Kidney tubule cell (primary cell): ENCODE measurements around the gene E4F1.

Experiments
- DNase-seq: peaks from one replicate; pipeline ENCODE4 v3.0.0-alpha.2; 2018; ENCODE audit warnings: low spot score

Gene E4F1

GRCh38 chr16:2223221-2223941, at the start of gene E4F1:
E4F1 (plus strand) TSS chr16:2223591; CDS start chr16:2223614, 23 bp downstream.
- peak; percentile 100 for DNase-seq

- no peak for DNase-seq
Measured at GRCh38 chr16:2173916-2174315, 49.5 kb upstream of the E4F1 start.

- no peak for DNase-seq
Measured at GRCh38 chr16:2174396-2175131, 48.8 kb upstream of the E4F1 start.

GRCh38 chr16:2175454-2175853, 47.9 kb upstream of the E4F1 start:
- no peak for DNase-seq

- no peak for DNase-seq
Measured at GRCh38 chr16:2176047-2176446, 47.3 kb upstream of the E4F1 start.

GRCh38 chr16:2177101-2177500, 46.3 kb upstream of the E4F1 start:
- DNase-seq = no peak

- DNase-seq = no peak
Measured at GRCh38 chr16:2177561-2177960, 45.8 kb upstream of the E4F1 start.

- no peak for DNase-seq
Measured at GRCh38 chr16:2178321-2179106, 44.9 kb upstream of the E4F1 start.

GRCh38 chr16:2179107-2179501, 44.3 kb upstream of the E4F1 start:
- no peak for DNase-seq

GRCh38 chr16:2179576-2179975, 43.8 kb upstream of the E4F1 start:
- DNase-seq = no peak

GRCh38 chr16:2180461-2180860, 42.9 kb upstream of the E4F1 start:
- DNase-seq = no peak

GRCh38 chr16:2180962-2181923, 42.1 kb upstream of the E4F1 start:
- DNase-seq = no peak

GRCh38 chr16:2181952-2182351, 41.4 kb upstream of the E4F1 start:
- no peak for DNase-seq

GRCh38 chr16:2183671-2184070, 39.7 kb upstream of the E4F1 start:
- peak; percentile 14 for DNase-seq

- no peak for DNase-seq
Measured at GRCh38 chr16:2184346-2184745, 39.0 kb upstream of the E4F1 start.

GRCh38 chr16:2184962-2185361, 38.4 kb upstream of the E4F1 start:
- no peak for DNase-seq

- DNase-seq = no peak
Measured at GRCh38 chr16:2186064-2186463, 37.3 kb upstream of the E4F1 start.

- no peak for DNase-seq
Measured at GRCh38 chr16:2186505-2186904, 36.9 kb upstream of the E4F1 start.

- no peak for DNase-seq
Measured at GRCh38 chr16:2187212-2187611, 36.2 kb upstream of the E4F1 start.

GRCh38 chr16:2188395-2188794, 35.0 kb upstream of the E4F1 start:
- DNase-seq = no peak

- DNase-seq = no peak
Measured at GRCh38 chr16:2189252-2189893, 34.0 kb upstream of the E4F1 start.
